ENCODE measurements around the gene ATG101.

Gene ATG101

DNA sequence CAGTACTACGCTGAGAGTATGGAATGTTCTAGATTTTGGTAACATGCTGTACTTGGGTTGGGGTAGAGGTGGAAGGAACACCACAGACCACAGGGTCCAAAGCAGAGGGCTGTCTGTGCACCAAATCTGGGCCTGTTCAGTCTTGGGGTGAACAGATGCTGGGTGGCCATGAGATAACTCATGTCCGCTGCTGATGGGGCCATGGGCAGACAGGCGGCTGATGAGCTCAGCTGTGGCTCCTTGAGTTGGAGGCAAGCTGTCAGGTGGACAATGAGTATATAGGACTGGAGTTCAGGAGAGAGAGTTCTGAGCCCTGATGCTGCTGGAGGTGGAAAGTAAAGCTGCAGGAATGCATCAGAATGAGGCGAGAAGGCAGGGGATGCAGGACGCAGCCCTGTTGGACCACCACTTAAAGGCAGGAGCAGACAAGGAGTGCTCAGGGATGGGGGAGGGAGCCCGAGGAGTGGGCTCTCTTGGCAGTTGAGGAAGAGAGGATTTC lies 16.0 kb downstream of the ATG101 start:
- peaks cover 4 to 26% (median 16%) of the 10 kb centered on the region in 5 donors for H3K4me1 ChIP-seq (ENCODE audit: control insufficient read depth in 5 of 5, insufficient read depth in 5 of 5, low read length in 5 of 5)

GRCh38 chr12:52086366-52086765 lies 16.6 kb downstream of the ATG101 start:
- H3K27ac ChIP-seq (ENCODE audit: low read depth, low read length): no peak overlapping the region
- no peaks in the 10 kb centered on the region for H3K9me3 ChIP-seq (ENCODE audit: control insufficient read depth in 5 of 5, low read length in 5 of 5)
- peaks cover 21 to 56% (median 25%) of the 10 kb centered on the region in 5 donors for H3K27me3 ChIP-seq (ENCODE audit: control insufficient read depth in 5 of 5, insufficient read depth in 4 of 5, low read length in 5 of 5)
- no peaks in the 10 kb centered on the region for H3K36me3 ChIP-seq (ENCODE audit: control insufficient read depth in 5 of 5, insufficient read depth in 5 of 5, low read length in 5 of 5)
- peaks cover 4 to 21% (median 15%) of the 10 kb centered on the region in 5 donors for H3K4me1 ChIP-seq (ENCODE audit: control insufficient read depth in 5 of 5, insufficient read depth in 5 of 5, low read length in 5 of 5)
- no peak overlapping the region for H3K4me3 ChIP-seq (ENCODE audit: low read depth in 1 of 5, low read length in 5 of 5)
- no peak overlapping the region for H3K9ac ChIP-seq (ENCODE audit: low read length in 5 of 5)

More for the DNA sequence above, 16.0 kb downstream of the ATG101 start:
- Histone ChIP-seq H3K27ac (ENCODE audit: low read depth, low read length) (no peak overlapping the region), H3K4me3 (ENCODE audit: low read depth in 1 of 5, low read length in 5 of 5) (no peak overlapping the region), H3K27me3 (ENCODE audit: control insufficient read depth in 5 of 5, insufficient read depth in 4 of 5, low read length in 5 of 5) (peaks cover 20 to 51% (median 21%) of the 10 kb centered on the region in 5 donors), H3K9me3 (ENCODE audit: control insufficient read depth in 5 of 5, low read length in 5 of 5) (no peaks in the 10 kb centered on the region), H3K36me3 (ENCODE audit: control insufficient read depth in 5 of 5, insufficient read depth in 5 of 5, low read length in 5 of 5) (no peaks in the 10 kb centered on the region), H3K9ac (ENCODE audit: low read length in 5 of 5) (no peak overlapping the region)

GRCh38 chr12:52086944-52087835 lies 17.4 kb downstream of the ATG101 start:
- Histone ChIP-seq H3K9me3 (ENCODE audit: control insufficient read depth in 5 of 5, low read length in 5 of 5) (no peaks in the 10 kb centered on the region), H3K27ac (ENCODE audit: low read depth, low read length) (no peak overlapping the region), H3K4me3 (ENCODE audit: low read depth in 1 of 5, low read length in 5 of 5) (no peak overlapping the region), H3K4me1 (ENCODE audit: control insufficient read depth in 5 of 5, insufficient read depth in 5 of 5, low read length in 5 of 5) (peaks cover 0 to 13% (median 6%) of the 10 kb centered on the region in 5 donors), H3K27me3 (ENCODE audit: control insufficient read depth in 5 of 5, insufficient read depth in 4 of 5, low read length in 5 of 5) (peaks cover 21 to 58% (median 29%) of the 10 kb centered on the region in 5 donors), H3K9ac (ENCODE audit: low read length in 5 of 5) (no peak overlapping the region), H3K36me3 (ENCODE audit: control insufficient read depth in 5 of 5, insufficient read depth in 5 of 5, low read length in 5 of 5) (no peaks in the 10 kb centered on the region)

GRCh38 chr12:52087961-52088820 lies 18.4 kb downstream of the ATG101 start:
- Histone ChIP-seq H3K27ac (ENCODE audit: low read depth, low read length) (no peak overlapping the region), H3K9me3 (ENCODE audit: control insufficient read depth in 5 of 5, low read length in 5 of 5) (no peaks in the 10 kb centered on the region), H3K4me1 (ENCODE audit: control insufficient read depth in 5 of 5, insufficient read depth in 5 of 5, low read length in 5 of 5) (peaks cover 0 to 3% (median 2%) of the 10 kb centered on the region in 5 donors), H3K4me3 (ENCODE audit: low read depth in 1 of 5, low read length in 5 of 5) (no peak overlapping the region), H3K36me3 (ENCODE audit: control insufficient read depth in 5 of 5, insufficient read depth in 5 of 5, low read length in 5 of 5) (no peaks in the 10 kb centered on the region), H3K9ac (ENCODE audit: low read length in 5 of 5) (no peak overlapping the region), H3K27me3 (ENCODE audit: control insufficient read depth in 5 of 5, insufficient read depth in 4 of 5, low read length in 5 of 5) (peaks cover 21 to 59% (median 29%) of the 10 kb centered on the region in 5 donors)

- Histone ChIP-seq H3K27me3 (ENCODE audit: control insufficient read depth in 5 of 5, insufficient read depth in 4 of 5, low read length in 5 of 5) (peaks cover 21 to 59% (median 31%) of the 10 kb centered on the region in 5 donors), H3K36me3 (ENCODE audit: control insufficient read depth in 5 of 5, insufficient read depth in 5 of 5, low read length in 5 of 5) (no peaks in the 10 kb centered on the region), H3K4me1 (ENCODE audit: control insufficient read depth in 5 of 5, insufficient read depth in 5 of 5, low read length in 5 of 5) (no peaks in the 10 kb centered on the region), H3K4me3 (ENCODE audit: low read depth in 1 of 5, low read length in 5 of 5) (no peak overlapping the region), H3K9me3 (ENCODE audit: control insufficient read depth in 5 of 5, low read length in 5 of 5) (peaks cover 0 to 2% (median 0%) of the 10 kb centered on the region in 5 donors), H3K9ac (ENCODE audit: low read length in 5 of 5) (no peak overlapping the region), H3K27ac (ENCODE audit: low read depth, low read length) (no peak overlapping the region)
Measured at GRCh38 chr12:52089491-52089890, 19.7 kb downstream of the ATG101 start.

GRCh38 chr12:52090291-52090690 lies 20.5 kb downstream of the ATG101 start:
- Histone ChIP-seq H3K27me3 (ENCODE audit: control insufficient read depth in 5 of 5, insufficient read depth in 4 of 5, low read length in 5 of 5) (peaks cover 21 to 57% (median 30%) of the 10 kb centered on the region in 5 donors), H3K9me3 (ENCODE audit: control insufficient read depth in 5 of 5, low read length in 5 of 5) (peaks cover 0 to 3% (median 0%) of the 10 kb centered on the region in 5 donors), H3K27ac (ENCODE audit: low read depth, low read length) (no peak overlapping the region), H3K9ac (ENCODE audit: low read length in 5 of 5) (no peak overlapping the region), H3K4me1 (ENCODE audit: control insufficient read depth in 5 of 5, insufficient read depth in 5 of 5, low read length in 5 of 5) (no peaks in the 10 kb centered on the region), H3K36me3 (ENCODE audit: control insufficient read depth in 5 of 5, insufficient read depth in 5 of 5, low read length in 5 of 5) (no peaks in the 10 kb centered on the region), H3K4me3 (ENCODE audit: low read depth in 1 of 5, low read length in 5 of 5) (no peak overlapping the region)

GRCh38 chr12:52091061-52091460 lies 21.3 kb downstream of the ATG101 start:
- Histone ChIP-seq H3K9ac (ENCODE audit: low read length in 5 of 5) (no peak overlapping the region), H3K27ac (ENCODE audit: low read depth, low read length) (no peak overlapping the region), H3K9me3 (ENCODE audit: control insufficient read depth in 5 of 5, low read length in 5 of 5) (peaks cover 0 to 3% (median 0%) of the 10 kb centered on the region in 5 donors), H3K27me3 (ENCODE audit: control insufficient read depth in 5 of 5, insufficient read depth in 4 of 5, low read length in 5 of 5) (peaks cover 21 to 51% (median 29%) of the 10 kb centered on the region in 5 donors), H3K36me3 (ENCODE audit: control insufficient read depth in 5 of 5, insufficient read depth in 5 of 5, low read length in 5 of 5) (no peaks in the 10 kb centered on the region), H3K4me1 (ENCODE audit: control insufficient read depth in 5 of 5, insufficient read depth in 5 of 5, low read length in 5 of 5) (no peaks in the 10 kb centered on the region), H3K4me3 (ENCODE audit: low read depth in 1 of 5, low read length in 5 of 5) (no peak overlapping the region)

DNA sequence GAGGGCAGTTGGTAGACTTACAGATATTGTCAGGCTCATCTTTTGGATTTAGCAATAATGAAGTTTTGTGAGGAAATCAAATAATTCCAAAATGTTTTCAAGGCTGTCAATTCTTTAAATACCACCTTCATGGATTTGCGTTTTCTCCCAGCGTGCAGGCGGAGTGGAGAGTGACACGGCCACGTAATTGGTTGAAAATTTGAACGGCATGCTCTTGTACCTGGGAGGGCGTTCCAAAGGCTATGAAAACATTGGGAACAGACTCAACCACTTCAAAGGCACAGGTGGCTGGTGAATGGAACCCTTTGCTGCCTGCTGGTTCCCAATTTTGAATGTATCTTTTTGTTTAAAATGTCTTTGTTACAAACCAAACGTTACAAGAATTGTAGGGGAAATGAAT lies 22.1 kb downstream of the ATG101 start:
- Histone ChIP-seq H3K4me3 (ENCODE audit: low read depth in 1 of 5, low read length in 5 of 5) (no peak overlapping the region), H3K4me1 (ENCODE audit: control insufficient read depth in 5 of 5, insufficient read depth in 5 of 5, low read length in 5 of 5) (no peaks in the 10 kb centered on the region), H3K36me3 (ENCODE audit: control insufficient read depth in 5 of 5, insufficient read depth in 5 of 5, low read length in 5 of 5) (no peaks in the 10 kb centered on the region), H3K27ac (ENCODE audit: low read depth, low read length) (no peak overlapping the region), H3K9me3 (ENCODE audit: control insufficient read depth in 5 of 5, low read length in 5 of 5) (peaks cover 0 to 3% (median 0%) of the 10 kb centered on the region in 5 donors), H3K9ac (ENCODE audit: low read length in 5 of 5) (no peak overlapping the region), H3K27me3 (ENCODE audit: control insufficient read depth in 5 of 5, insufficient read depth in 4 of 5, low read length in 5 of 5) (peaks cover 21 to 44% (median 23%) of the 10 kb centered on the region in 5 donors)

GRCh38 chr12:52093346-52093745 lies 23.6 kb downstream of the ATG101 start:
- H3K27me3 ChIP-seq (ENCODE audit: control insufficient read depth in 5 of 5, insufficient read depth in 4 of 5, low read length in 5 of 5): peaks cover 16 to 34% (median 18%) of the 10 kb centered on the region in 5 donors
- peaks cover 0 to 3% (median 0%) of the 10 kb centered on the region in 5 donors for H3K9me3 ChIP-seq (ENCODE audit: control insufficient read depth in 5 of 5, low read length in 5 of 5)
- no peak overlapping the region for H3K4me3 ChIP-seq (ENCODE audit: low read depth in 1 of 5, low read length in 5 of 5)
- no peak overlapping the region for H3K27ac ChIP-seq (ENCODE audit: low read depth, low read length)
- no peaks in the 10 kb centered on the region for H3K36me3 ChIP-seq (ENCODE audit: control insufficient read depth in 5 of 5, insufficient read depth in 5 of 5, low read length in 5 of 5)
- H3K4me1 ChIP-seq (ENCODE audit: control insufficient read depth in 5 of 5, insufficient read depth in 5 of 5, low read length in 5 of 5): no peaks in the 10 kb centered on the region
- no peak overlapping the region for H3K9ac ChIP-seq (ENCODE audit: low read length in 5 of 5)

Measured in subcutaneous abdominal adipose tissue (tissue), 5 donors.